GM04504 (cell line): ENCODE data around the gene SSR1.
"Not testable (repeated sequence)": the region's sequence is repeated elsewhere in the genome, so short reads cannot be mapped to it uniquely, and the experiment has no call there.

Source experiments
- DNase-seq: peaks from one replicate; pipeline ENCODE4 v3.0.0-alpha.2; 2012; ENCODE audit warnings: low read depth

The SSR1 gene

GRCh38 chr6:7312616-7313504, at the start of gene SSR1:
TSS of gene SSR1 (minus strand) at chr6:7313199. CDS start at chr6:7313120, 79 bp downstream.
- peak; percentile 91 for DNase-seq

GRCh38 chr6:7351916-7352315, 38.9 kb upstream of the SSR1 start:
- DNase-seq = not testable (repeated sequence)

- DNase-seq = not testable (repeated sequence)
These were observed 37.6 kb upstream of the SSR1 start for GRCh38 chr6:7350591-7350990.

- not testable (repeated sequence) for DNase-seq
These were observed 34.6 kb upstream of the SSR1 start for GRCh38 chr6:7347551-7347997.

- not testable (repeated sequence) for DNase-seq
These were observed 31.9 kb upstream of the SSR1 start for GRCh38 chr6:7344773-7345450.

- no peak for DNase-seq
These were observed 30.8 kb upstream of the SSR1 start for GRCh38 chr6:7343546-7344475.

- no peak for DNase-seq
These were observed 29.2 kb upstream of the SSR1 start for GRCh38 chr6:7341989-7342742.

- no peak for DNase-seq
These were observed 28.3 kb upstream of the SSR1 start for GRCh38 chr6:7341271-7341670.

GRCh38 chr6:7339007-7339732, 26.2 kb upstream of the SSR1 start:
- DNase-seq = not testable (repeated sequence)

GRCh38 chr6:7338031-7338430, 25.0 kb upstream of the SSR1 start:
- no peak for DNase-seq

GRCh38 chr6:7335519-7335918, 22.5 kb upstream of the SSR1 start:
- no peak for DNase-seq

- no peak for DNase-seq
These were observed 21.7 kb upstream of the SSR1 start for GRCh38 chr6:7334685-7335084.

GRCh38 chr6:7332090-7332745, 19.2 kb upstream of the SSR1 start:
- DNase-seq = no peak

GRCh38 chr6:7331452-7331851, 18.5 kb upstream of the SSR1 start:
- DNase-seq = no peak

- no peak for DNase-seq
These were observed 15.2 kb upstream of the SSR1 start for GRCh38 chr6:7328243-7328642.

GRCh38 chr6:7325750-7326149, 12.8 kb upstream of the SSR1 start:
- DNase-seq = no peak

GRCh38 chr6:7324520-7324919, 11.5 kb upstream of the SSR1 start:
- DNase-seq = no peak

GRCh38 chr6:7323074-7323473, 10.1 kb upstream of the SSR1 start:
- DNase-seq = no peak

- DNase-seq = not testable (repeated sequence)
These were observed 8.9 kb upstream of the SSR1 start for GRCh38 chr6:7321866-7322265.

- DNase-seq = not testable (repeated sequence)
These were observed 6.4 kb upstream of the SSR1 start for GRCh38 chr6:7319406-7319805.
